Activated T-cell treated with anti-CD3 and anti-CD28 coated beads, Interleukin-2, amount 50 U/mL, for 24 hours (primary cell): Measurements from ENCODE around the gene MAD1L1.

Experiments used
- DNase-seq: peaks from one replicate; pipeline ENCODE4 v3.0.0-alpha.2; 2020
- H3K27ac Mint-ChIP-seq: 2 replicates; pipeline ENCODE4 v1.8.0; 2020; ENCODE audit warnings: mild to moderate bottlenecking, mixed read lengths
- H3K27me3 Mint-ChIP-seq: 2 replicates; pipeline ENCODE4 v1.8.0; 2020; ENCODE audit warnings: mixed read lengths
- H3K36me3 Mint-ChIP-seq: 2 replicates; pipeline ENCODE4 v1.8.0; 2020; ENCODE audit warnings: low read depth, mixed read lengths
- H3K4me1 Mint-ChIP-seq: 2 replicates; pipeline ENCODE4 v1.8.0; 2020; ENCODE audit warnings: low read depth, mixed read lengths
- H3K4me3 Mint-ChIP-seq: 2 replicates; pipeline ENCODE4 v1.8.0; 2020; ENCODE audit warnings: mild to moderate bottlenecking, moderate library complexity, mixed read lengths
- H3K9me3 Mint-ChIP-seq: 2 replicates; pipeline ENCODE4 v1.8.0; 2020; ENCODE audit warnings: mixed read lengths

MAD1L1 gene

DNA sequence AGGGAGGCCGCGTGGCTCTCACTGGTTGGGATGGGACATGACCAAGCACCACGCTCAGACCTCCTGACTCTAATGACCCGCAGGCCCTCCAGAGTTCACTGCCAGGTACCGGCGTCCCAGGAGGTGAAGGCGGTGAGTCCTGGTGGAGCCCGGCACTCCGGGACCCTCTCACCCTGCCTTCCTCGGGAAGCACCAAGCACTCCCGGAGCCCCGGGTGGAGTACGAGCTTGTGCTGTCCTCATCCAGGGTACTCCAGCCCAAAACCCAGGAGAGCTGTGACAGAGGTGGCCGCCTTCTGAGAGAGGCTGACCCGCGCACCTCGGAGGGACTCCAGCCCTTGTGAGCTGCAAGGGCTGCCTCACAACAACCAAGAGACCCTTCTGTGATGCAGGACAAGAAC is 9.4 kb downstream of the MAD1L1 start:
- H3K36me3 Mint-ChIP-seq: peaks cover 91% of the 10 kb centered on the region

DNA sequence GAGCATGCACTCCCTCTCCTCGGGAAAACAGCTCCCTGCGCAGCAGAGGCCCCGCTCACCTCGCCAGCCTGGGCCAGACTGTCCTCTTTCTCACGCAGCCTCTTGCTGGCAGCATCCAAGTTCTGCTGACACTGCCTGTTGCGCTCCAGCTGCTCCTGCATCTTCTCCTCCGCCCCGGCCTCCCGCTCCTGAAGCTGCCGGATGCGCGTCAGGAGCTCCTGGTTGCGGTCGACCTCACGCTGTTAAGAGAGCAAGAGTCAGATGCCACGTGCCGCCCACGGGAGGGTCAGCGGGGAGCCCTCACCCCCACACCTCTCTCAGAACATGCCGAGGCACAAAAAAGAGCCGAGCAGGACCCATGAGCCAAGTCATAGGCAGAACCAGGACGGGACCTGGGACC is 10.2 kb downstream of the MAD1L1 start:
- no peak overlapping the region for H3K4me3 Mint-ChIP-seq
- peaks cover 92% of the 10 kb centered on the region for H3K36me3 Mint-ChIP-seq
- H3K9me3 Mint-ChIP-seq: no peaks in the 10 kb centered on the region
- H3K27me3 Mint-ChIP-seq: no peaks in the 10 kb centered on the region
- no peak for DNase-seq
- H3K4me1 Mint-ChIP-seq: peaks cover under 1% of the 10 kb centered on the region
- no peak overlapping the region for H3K27ac Mint-ChIP-seq

More for the DNA sequence above, 9.4 kb downstream of the MAD1L1 start:
- H3K27ac Mint-ChIP-seq: no peak overlapping the region
- H3K4me1 Mint-ChIP-seq: peaks cover 5% of the 10 kb centered on the region
- no peaks in the 10 kb centered on the region for H3K27me3 Mint-ChIP-seq
- no peak overlapping the region for H3K4me3 Mint-ChIP-seq
- no peak for DNase-seq
- H3K9me3 Mint-ChIP-seq: no peaks in the 10 kb centered on the region

DNA sequence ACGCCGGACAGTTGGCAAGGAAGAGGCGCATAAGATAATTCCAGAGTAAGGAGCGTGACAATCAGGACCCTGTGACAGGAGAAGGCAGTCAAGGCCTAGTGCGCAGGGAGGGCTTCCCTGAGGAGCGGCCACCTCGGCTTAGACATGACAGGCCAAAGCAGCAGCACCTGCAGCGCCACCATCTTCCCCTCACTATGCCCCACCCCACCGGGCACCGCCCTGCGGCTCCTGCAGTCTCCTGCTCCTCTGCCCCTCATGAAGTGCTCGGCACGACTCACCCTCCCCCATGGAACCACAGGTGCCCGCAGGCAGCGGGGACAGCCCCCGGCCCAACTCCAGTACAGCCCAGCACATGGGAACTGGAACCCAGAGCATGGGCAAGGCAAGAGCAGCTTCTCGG is 11.8 kb downstream of the MAD1L1 start:
- DNase-seq: no peak
- Mint-ChIP-seq H3K36me3 (peaks cover 93% of the 10 kb centered on the region), H3K27ac (no peak overlapping the region), H3K4me1 (no peaks in the 10 kb centered on the region), H3K4me3 (no peak overlapping the region), H3K27me3 (no peaks in the 10 kb centered on the region), H3K9me3 (no peaks in the 10 kb centered on the region)

DNA sequence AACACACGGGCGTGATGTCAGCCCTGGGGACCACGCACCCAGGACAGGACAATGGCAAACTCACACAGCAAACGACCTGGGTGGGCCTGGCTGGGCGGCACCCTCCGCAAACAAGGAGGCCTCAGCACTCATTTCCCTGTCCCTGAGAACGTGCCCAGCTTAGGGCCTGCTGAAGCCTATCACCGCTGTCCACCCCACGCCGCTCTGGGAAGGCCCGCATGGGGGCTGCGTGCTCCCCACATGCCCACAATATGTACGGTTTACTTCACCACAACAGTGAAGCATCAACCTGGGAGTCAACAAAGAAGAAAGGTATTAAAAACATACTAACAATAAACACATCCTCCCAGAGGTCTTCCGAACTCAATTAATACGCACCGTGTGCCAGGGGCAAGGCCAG is 12.2 kb downstream of the MAD1L1 start:
- Mint-ChIP-seq H3K9me3 (no peaks in the 10 kb centered on the region), H3K4me1 (peaks cover 3% of the 10 kb centered on the region), H3K27ac (no peak overlapping the region), H3K36me3 (peaks cover 93% of the 10 kb centered on the region), H3K4me3 (no peak overlapping the region), H3K27me3 (no peaks in the 10 kb centered on the region)
- DNase-seq: no peak

DNA sequence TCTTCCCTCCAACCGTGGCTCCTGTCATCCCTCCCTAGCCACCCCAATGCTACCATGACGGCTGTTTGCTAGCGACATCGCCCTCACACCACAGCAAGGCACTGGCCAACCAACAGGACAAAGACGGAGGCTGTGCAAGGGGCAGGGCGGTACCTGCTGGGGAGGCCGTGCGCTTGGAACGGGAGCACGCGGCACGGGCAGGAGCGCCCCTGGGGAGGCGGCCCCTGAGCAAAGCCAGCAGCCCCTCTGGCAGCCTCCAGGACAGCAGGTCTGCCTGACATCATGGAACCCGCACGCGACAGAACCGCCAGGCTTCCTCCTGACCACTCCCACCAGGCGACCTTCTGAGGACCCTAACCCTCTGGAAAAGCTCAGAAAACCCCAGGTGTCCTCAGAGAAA is 12.7 kb downstream of the MAD1L1 start:
- no peak overlapping the region for H3K27ac Mint-ChIP-seq
- H3K9me3 Mint-ChIP-seq: no peaks in the 10 kb centered on the region
- no peak for DNase-seq
- H3K36me3 Mint-ChIP-seq: peaks cover 94% of the 10 kb centered on the region
- peaks cover 5% of the 10 kb centered on the region for H3K4me1 Mint-ChIP-seq
- no peak overlapping the region for H3K4me3 Mint-ChIP-seq
- H3K27me3 Mint-ChIP-seq: no peaks in the 10 kb centered on the region

DNA sequence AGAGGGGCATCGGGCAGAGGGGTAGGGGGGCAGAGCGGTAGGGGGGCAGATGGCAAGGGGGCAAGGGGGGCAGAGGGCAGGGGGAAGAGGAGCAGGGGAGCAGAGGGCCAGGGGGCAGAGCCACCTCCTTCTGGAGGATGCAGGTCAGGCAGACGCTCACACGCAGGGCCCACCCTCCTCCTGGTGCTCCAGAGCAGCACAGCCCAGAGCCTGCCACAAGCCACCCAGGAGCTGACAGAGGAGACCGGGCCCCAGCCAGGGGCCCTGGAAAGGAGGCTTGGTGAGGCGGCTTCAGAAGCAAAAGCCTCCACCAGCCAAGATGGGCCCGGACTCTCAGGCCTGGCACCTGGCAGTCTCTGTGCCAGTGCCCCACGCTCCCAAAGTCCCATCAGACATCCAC is 13.1 kb downstream of the MAD1L1 start:
- H3K36me3 Mint-ChIP-seq: peaks cover 94% of the 10 kb centered on the region
- no peak overlapping the region for H3K4me3 Mint-ChIP-seq
- H3K4me1 Mint-ChIP-seq: peaks cover 8% of the 10 kb centered on the region
- H3K9me3 Mint-ChIP-seq: no peaks in the 10 kb centered on the region
- H3K27me3 Mint-ChIP-seq: no peaks in the 10 kb centered on the region
- no peak overlapping the region for H3K27ac Mint-ChIP-seq
- DNase-seq: no peak

DNA sequence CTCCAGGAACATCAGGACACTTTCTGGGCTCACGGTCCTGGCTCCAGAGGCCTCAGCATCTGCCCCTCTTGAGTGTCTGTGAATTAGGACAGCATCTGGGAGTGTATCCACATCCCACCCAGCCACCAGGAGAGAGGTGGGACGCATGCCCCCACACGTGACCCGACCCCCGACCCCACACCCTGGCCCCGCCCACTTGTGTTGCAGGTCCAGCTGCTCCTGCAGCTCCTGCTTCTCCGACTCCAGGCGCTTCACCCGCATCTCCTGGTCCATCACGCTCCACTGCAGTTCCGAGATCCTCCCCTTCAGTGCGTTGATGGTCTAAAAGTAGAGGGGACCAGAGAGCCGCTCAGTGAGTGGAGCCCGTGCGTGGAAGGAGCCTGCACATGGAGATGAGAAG is 13.6 kb downstream of the MAD1L1 start:
- Mint-ChIP-seq H3K4me3 (no peak overlapping the region), H3K27ac (no peak overlapping the region), H3K36me3 (peaks cover 94% of the 10 kb centered on the region)

DNA sequence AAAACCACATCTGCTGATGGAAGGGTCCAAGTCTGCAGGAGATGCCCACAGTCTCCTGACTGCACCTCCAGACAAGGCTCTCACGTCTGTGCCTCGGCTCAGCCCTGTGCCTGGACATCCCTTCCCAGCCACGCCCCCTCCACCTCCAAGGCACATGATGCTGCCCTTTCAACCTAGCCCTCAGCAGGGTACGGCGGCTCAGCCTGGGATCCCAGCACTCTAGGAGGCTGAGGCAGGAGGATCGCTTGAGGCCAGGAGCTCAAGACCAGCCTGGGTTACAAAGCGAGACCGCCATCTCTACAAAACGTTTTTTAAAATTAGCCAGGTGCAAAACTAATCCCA is 14.3 kb downstream of the MAD1L1 start:
- Mint-ChIP-seq H3K9me3 (no peaks in the 10 kb centered on the region), H3K4me3 (no peak overlapping the region), H3K27me3 (no peaks in the 10 kb centered on the region), H3K4me1 (peaks cover 13% of the 10 kb centered on the region), H3K36me3 (peaks cover 94% of the 10 kb centered on the region), H3K27ac (no peak overlapping the region)
- no peak for DNase-seq

More for the DNA sequence above, 13.6 kb downstream of the MAD1L1 start:
- H3K27me3 Mint-ChIP-seq: no peaks in the 10 kb centered on the region
- H3K9me3 Mint-ChIP-seq: no peaks in the 10 kb centered on the region
- H3K4me1 Mint-ChIP-seq: peaks cover 10% of the 10 kb centered on the region
- no peak for DNase-seq

DNA sequence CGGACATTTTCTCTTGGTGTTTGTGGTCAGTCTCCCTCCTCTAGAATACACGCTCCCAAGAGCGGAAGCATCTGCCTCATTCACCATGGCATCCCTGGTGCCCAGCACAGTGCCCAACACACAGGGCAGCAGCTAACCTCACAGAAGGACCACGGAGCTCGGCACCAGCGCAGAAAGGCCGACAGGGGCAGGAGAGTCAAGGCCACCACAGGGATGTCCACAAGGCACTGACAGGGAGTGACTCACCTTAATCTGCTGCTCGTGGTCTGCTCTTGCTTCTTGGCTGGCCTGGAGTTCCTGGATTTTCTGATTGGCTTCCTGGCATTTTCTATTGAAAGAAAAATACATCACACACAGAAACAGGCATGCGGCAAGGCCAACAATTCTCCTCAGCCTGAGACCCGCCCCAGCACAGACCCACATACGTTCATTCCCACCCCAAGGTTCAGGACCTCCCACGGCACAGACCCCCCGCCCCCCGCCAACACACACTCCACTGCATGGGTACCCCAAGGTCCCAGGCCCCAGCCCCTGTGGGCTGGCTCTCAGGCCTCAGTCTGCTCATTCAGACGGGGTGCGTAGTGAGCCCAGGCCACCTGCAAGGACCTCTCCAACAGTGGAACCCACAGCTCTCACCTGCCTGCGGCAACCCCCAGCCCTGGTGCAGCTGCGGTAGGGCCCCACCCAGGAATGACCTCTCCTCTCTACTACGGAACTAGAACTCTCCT is 14.9 kb downstream of the MAD1L1 start:
- Mint-ChIP-seq H3K9me3 (no peaks in the 10 kb centered on the region), H3K27me3 (no peaks in the 10 kb centered on the region), H3K4me3 (no peak overlapping the region), H3K4me1 (peaks cover 13% of the 10 kb centered on the region), H3K36me3 (peaks cover 94% of the 10 kb centered on the region), H3K27ac (no peak overlapping the region)
- no peak for DNase-seq

DNA sequence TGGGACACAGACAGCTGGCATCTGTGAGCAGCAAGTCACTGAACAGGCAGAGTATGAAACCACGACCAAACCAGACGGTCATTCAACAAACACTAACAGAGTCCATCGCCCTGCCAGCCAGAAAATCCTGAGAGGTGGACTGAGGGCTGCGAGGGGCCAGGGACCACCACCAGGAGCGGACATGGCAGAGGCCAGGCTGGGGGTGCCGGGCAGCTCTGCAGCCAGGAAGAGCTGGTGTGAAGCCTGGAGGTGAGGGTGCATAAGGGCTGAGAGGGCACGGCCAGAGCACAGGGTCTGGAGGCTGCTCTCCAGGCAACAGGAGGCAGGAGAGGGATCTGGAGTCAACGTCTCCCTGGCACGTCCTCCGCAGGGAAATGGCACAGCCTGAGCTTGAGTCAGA is 15.5 kb downstream of the MAD1L1 start:
- Mint-ChIP-seq H3K27ac (no peak overlapping the region), H3K36me3 (peaks cover 94% of the 10 kb centered on the region), H3K4me3 (no peak overlapping the region), H3K4me1 (peaks cover 13% of the 10 kb centered on the region), H3K27me3 (no peaks in the 10 kb centered on the region), H3K9me3 (no peaks in the 10 kb centered on the region)
- no peak for DNase-seq

DNA sequence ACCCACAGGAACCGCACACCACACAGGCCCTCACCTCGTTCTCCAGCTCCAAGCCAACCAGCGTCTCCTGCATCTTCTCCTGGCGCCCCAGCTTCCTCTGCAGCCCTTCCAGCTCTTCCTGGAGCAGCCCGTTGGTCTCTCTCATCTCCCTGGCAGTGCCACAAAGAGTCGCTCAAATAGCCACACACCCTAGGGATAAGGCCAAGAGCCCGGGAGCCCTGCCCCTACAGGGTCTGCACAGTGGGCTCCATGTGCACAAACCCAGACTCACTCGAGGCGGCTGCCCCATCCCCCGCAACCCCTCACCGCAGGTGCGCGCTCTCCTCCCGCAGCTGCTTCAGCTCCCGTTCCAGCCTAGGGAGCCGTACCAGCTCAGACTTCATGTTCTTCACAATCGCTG is 16.9 kb downstream of the MAD1L1 start:
- H3K9me3 Mint-ChIP-seq: no peaks in the 10 kb centered on the region
- H3K36me3 Mint-ChIP-seq: peaks cover 96% of the 10 kb centered on the region
- no peaks in the 10 kb centered on the region for H3K27me3 Mint-ChIP-seq
- H3K4me1 Mint-ChIP-seq: peaks cover 13% of the 10 kb centered on the region
- DNase-seq: no peak
- no peak overlapping the region for H3K27ac Mint-ChIP-seq
- no peak overlapping the region for H3K4me3 Mint-ChIP-seq

DNA sequence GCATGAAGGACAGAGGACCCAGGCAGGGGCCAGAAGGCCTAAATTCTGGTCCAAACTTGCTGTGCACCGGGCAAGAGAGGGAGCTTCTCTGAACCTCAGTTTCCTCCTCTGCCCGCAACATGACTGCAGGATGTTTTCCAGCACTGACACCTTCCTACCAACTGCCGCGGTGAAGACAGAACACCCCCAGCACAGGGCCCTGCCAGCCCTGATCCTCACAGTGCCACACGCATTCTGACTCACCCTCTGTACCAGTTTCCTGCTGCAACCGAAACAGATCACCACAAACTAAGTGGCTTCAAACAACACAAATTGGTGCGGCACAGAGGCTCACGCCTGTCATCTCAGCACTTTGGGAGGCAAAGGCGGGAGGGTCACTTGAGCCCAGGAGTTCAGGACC is 18.1 kb downstream of the MAD1L1 start:
- DNase-seq: no peak
- Mint-ChIP-seq H3K36me3 (peaks cover 92% of the 10 kb centered on the region), H3K27ac (peak overlapping the region; percentile 7)

DNA sequence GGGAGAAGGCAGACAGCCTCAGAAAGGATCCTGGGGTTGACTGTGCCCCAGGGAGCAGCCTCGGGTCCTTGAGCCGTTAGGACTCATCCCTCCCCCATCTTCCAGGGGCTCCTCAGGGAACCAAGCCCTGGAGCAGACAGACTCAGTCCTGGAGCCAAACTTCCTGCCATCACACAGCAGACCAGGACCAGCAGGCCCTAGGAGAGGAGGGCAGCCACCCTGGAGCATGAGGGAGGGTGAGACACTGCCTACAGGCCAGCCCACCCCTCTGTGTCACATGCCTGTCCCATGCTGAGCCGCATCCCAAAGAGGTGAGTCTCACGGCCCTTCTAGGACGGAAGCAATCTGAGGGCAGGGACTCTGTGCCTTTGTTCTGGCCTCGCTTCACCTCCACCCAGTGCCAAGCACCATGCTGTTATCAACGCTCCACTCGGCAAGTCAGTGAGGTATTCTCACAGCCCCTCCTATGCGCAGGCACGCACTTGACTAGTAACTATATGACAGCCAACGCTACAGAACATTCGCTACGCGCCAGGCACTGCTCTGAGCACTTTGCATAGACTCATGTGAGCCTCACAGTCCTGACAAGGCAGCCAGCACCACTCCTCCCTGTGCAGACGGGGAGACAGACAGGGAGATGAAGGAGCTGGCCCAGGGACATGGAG is 19.1 kb downstream of the MAD1L1 start:
- Mint-ChIP-seq H3K4me3 (no peak overlapping the region), H3K27ac (peak overlapping the region; percentile 13), H3K9me3 (no peaks in the 10 kb centered on the region), H3K36me3 (peaks cover 93% of the 10 kb centered on the region), H3K4me1 (peaks cover 17% of the 10 kb centered on the region), H3K27me3 (no peaks in the 10 kb centered on the region)
- no peak for DNase-seq

More for the DNA sequence above, 18.1 kb downstream of the MAD1L1 start:
- Mint-ChIP-seq H3K4me3 (no peak overlapping the region), H3K27me3 (no peaks in the 10 kb centered on the region), H3K4me1 (peaks cover 17% of the 10 kb centered on the region), H3K9me3 (no peaks in the 10 kb centered on the region)

DNA sequence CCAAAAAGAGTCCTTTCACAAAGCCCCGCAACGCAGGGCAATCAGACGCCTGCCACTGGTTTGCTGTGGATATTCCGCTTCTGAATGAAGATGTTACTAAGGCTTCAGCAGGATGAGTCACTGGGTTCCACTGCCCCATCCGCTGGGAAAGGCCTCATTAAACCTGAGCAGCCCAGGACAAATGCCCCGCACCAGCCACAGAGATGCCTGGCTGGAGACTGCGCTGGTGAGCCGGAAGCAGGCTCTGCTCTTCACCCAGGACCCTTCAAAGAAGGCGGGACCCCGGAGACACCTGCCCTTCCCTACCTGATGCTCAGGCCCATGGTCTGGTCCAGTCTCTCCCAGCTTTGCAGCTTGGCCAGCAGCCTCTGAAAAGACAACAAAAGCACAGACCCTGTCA is 19.8 kb downstream of the MAD1L1 start:
- Mint-ChIP-seq H3K9me3 (no peaks in the 10 kb centered on the region), H3K27me3 (no peaks in the 10 kb centered on the region), H3K4me1 (peaks cover 17% of the 10 kb centered on the region), H3K27ac (no peak overlapping the region), H3K36me3 (peaks cover 93% of the 10 kb centered on the region), H3K4me3 (no peak overlapping the region)
- DNase-seq: no peak

DNA sequence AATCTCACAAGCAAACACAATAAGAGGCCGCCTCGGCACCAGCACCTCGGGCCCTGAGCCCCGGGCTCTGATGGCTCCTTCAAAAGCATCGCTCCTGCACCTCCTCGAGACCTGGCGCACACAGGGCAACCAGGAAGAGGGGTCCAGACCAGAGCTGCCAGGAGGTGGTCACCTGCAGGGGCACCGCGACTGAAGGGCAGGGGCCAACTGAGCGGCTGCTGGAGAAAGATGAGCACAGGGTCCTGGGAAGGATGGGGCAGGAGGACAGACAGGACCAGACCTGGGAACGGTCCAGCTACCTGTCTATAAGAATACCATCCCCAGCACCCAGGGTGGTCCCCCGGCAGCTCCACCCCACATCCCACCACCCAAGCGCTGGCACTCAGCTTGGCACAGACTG is 20.8 kb downstream of the MAD1L1 start:
- no peak for DNase-seq
- Mint-ChIP-seq H3K27ac (no peak overlapping the region), H3K27me3 (no peaks in the 10 kb centered on the region), H3K36me3 (peaks cover 93% of the 10 kb centered on the region), H3K4me3 (no peak overlapping the region), H3K4me1 (peaks cover 17% of the 10 kb centered on the region), H3K9me3 (no peaks in the 10 kb centered on the region)
